Measurements from ENCODE around the gene AFF3.

- TF ChIP-seq CTCF (IDR thresholded peaks at IDR 0.05), result no peak
- no peak for TF ChIP-seq POLR2A (IDR thresholded peaks at IDR 0.05)
Observed at GRCh38 chr2:99660616-99661406, 481.6 kb downstream of the AFF3 start.
